Suprapubic skin (tissue), 4 donors: ENCODE measurements around the gene ZNF205. TPM values are rescaled to one million over a fixed set of nuclear protein-coding genes. Genes with fewer than 3 reads are reported as not detected.
"Not testable (repeated sequence)": the region's sequence is repeated elsewhere in the genome, so short reads cannot be mapped to it uniquely, and the experiment has no call there.

Experiments used
- DNase-seq, 2 donors: peaks; one replicate each; pipeline ENCODE4 v3.0.0-alpha.2; 2019; ENCODE audit warnings: low spot score in 2 of 2
- H3K27ac ChIP-seq: fragments of 200-600 bp; sonication (generic); one replicate; pipeline ENCODE4 v1.5.1; 2019
- H3K27me3 ChIP-seq: fragments of 200-600 bp; sonication (generic); one replicate; pipeline ENCODE4 v1.5.1; 2019
- H3K36me3 ChIP-seq: fragments of 200-600 bp; sonication (generic); one replicate; pipeline ENCODE4 v1.5.1; 2019
- H3K4me1 ChIP-seq: fragments of 200-600 bp; sonication (generic); one replicate; pipeline ENCODE4 v1.5.1; 2019
- H3K4me3 ChIP-seq: fragments of 200-600 bp; sonication (generic); one replicate; pipeline ENCODE4 v1.5.1; 2019; ENCODE audit warnings: mild to moderate bottlenecking
- H3K9me3 ChIP-seq: fragments of 200-600 bp; sonication (generic); one replicate; pipeline ENCODE4 v1.5.1; 2019
- CTCF ChIP-seq, 2 donors: fragments of 200-600 bp in 1 of 2; fragments of 450-650 bp in 1 of 2; sonication (generic) in 1 of 2; IDR thresholded peaks; one replicate each; pipeline ENCODE4 v1.5.1; 2016 to 2019; ENCODE audit warnings: antibody characterized with exemption in 2 of 2, mild to moderate bottlenecking in 1 of 2, moderate library complexity in 1 of 2
- EP300 ChIP-seq: sonication (generic); formaldehyde crosslinking; IDR thresholded peaks from one replicate; pipeline ENCODE4 v1.6.1; 2017; ENCODE audit warnings: antibody characterized with exemption
- POLR2A ChIP-seq, 2 donors: fragments of 450-650 bp; IDR thresholded peaks; one replicate each; pipeline ENCODE4 v1.6.1; 2017; ENCODE audit warnings: antibody characterized with exemption in 2 of 2, mild to moderate bottlenecking in 2 of 2, moderate library complexity in 2 of 2
- POLR2AphosphoS5 ChIP-seq, 3 donors: sonication (generic); formaldehyde crosslinking; IDR thresholded peaks; one replicate each; pipeline ENCODE4 v1.6.1; 2017; ENCODE audit warnings: antibody characterized with exemption in 3 of 3
- WGBS: methylation state at CpG from one replicate; pipeline ENCODE4 v1.1.5; 2018; 5-methylcytosine and 5-hydroxymethylcytosine counted together
- total RNA-seq, 4 donors: library from RNA; depleted of rRNA; stranded (reverse); fragments of >200 nt; gene quantifications; one replicate each; pipeline ENCODE4 v1.1.0, GENCODE V29; 2016

The ZNF205 gene
- total RNA-seq, 4 donors from 2014 or later: 18.3 to 22.5 (median 20.9) TPM

- no peaks in the 10 kb centered on the region for H3K27me3 ChIP-seq
- no peaks in the 10 kb centered on the region for H3K9me3 ChIP-seq
- WGBS: 42% methylated on average over 3 of the region's 4 CpGs
- TF ChIP-seq CTCF (IDR thresholded peaks at IDR 0.05): no peak
- no peak for TF ChIP-seq POLR2A (IDR thresholded peaks at IDR 0.05)
- TF ChIP-seq EP300: no peak
- no peak for TF ChIP-seq POLR2AphosphoS5 (IDR thresholded peaks at IDR 0.05)
- peaks cover 35% of the 10 kb centered on the region for H3K4me1 ChIP-seq
- no peak overlapping the region for H3K4me3 ChIP-seq
- no peak for DNase-seq
- H3K36me3 ChIP-seq: no peaks in the 10 kb centered on the region
- no peak overlapping the region for H3K27ac ChIP-seq
These were observed 43.9 kb upstream of the ZNF205 start for GRCh38 chr16:3068487-3068886.

DNA sequence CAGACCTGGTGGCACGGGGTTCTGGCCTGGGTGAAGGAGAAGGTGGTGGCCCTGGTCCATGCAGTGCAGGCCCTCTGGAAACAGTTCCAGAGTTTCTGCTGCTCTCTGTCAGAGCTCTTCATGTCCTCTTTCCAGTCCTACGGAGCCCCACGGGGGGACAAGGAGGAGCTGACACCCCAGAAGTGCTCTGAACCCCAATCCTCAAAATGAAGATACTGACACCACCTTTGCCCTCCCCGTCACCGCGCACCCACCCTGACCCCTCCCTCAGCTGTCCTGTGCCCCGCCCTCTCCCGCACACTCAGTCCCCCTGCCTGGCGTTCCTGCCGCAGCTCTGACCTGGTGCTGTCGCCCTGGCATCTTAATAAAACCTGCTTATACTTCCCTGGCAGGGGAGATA is 43.2 kb upstream of the ZNF205 start:
- 85% methylated on average over 10 of the region's 11 CpGs for WGBS
- not testable (repeated sequence) for H3K9me3 ChIP-seq, H3K27me3 ChIP-seq, H3K27ac ChIP-seq, H3K36me3 ChIP-seq, H3K4me3 ChIP-seq, DNase-seq
- peaks cover 35% of the 10 kb centered on the region for H3K4me1 ChIP-seq

- H3K27ac ChIP-seq: no peak overlapping the region
- TF ChIP-seq POLR2AphosphoS5 (IDR thresholded peaks at IDR 0.05) (no peak), EP300 (no peak), CTCF (IDR thresholded peaks at IDR 0.05) (no peak), POLR2A (IDR thresholded peaks at IDR 0.05) (no peak)
- no peak overlapping the region for H3K4me3 ChIP-seq
- H3K9me3 ChIP-seq: no peaks in the 10 kb centered on the region
- WGBS: 96% methylated on average over 8 of the region's 9 CpGs
- no peaks in the 10 kb centered on the region for H3K36me3 ChIP-seq
- H3K27me3 ChIP-seq: no peaks in the 10 kb centered on the region
- H3K4me1 ChIP-seq: peaks cover 24% of the 10 kb centered on the region
- DNase-seq: no peak
These were observed 41.7 kb upstream of the ZNF205 start for GRCh38 chr16:3070608-3071111.

DNA sequence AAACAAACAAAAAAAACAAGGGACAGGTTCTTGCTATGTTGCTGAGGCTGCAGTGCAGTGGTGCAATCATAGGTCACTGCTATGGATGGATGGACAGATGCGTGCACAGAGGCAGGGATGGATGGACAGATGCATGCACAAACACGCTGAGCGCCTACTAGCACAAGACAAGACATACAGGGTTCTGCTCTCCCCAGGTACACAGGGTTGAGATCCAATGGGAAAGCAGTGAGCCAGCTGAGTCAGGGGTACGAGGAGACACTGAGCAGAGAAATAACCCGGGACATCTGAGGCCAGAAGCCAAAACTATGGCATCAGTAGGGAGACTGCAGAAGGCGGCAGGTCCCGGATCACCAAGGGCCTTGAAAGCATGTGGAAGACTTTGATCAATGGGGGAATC is 40.7 kb upstream of the ZNF205 start:
- 82% methylated on average over 7 of the region's 7 CpGs for WGBS
- H3K27me3 ChIP-seq: no peaks in the 10 kb centered on the region
- TF ChIP-seq POLR2A (IDR thresholded peaks at IDR 0.05) (no peak), POLR2AphosphoS5 (IDR thresholded peaks at IDR 0.05) (no peak), EP300 (no peak), CTCF (IDR thresholded peaks at IDR 0.05) (no peak)
- no peak for DNase-seq
- H3K36me3 ChIP-seq: no peaks in the 10 kb centered on the region
- H3K9me3 ChIP-seq: no peaks in the 10 kb centered on the region
- H3K4me3 ChIP-seq: no peak overlapping the region
- no peak overlapping the region for H3K27ac ChIP-seq
- peaks cover 14% of the 10 kb centered on the region for H3K4me1 ChIP-seq

- not testable (repeated sequence) for H3K4me3 ChIP-seq, H3K9me3 ChIP-seq, H3K27me3 ChIP-seq, H3K27ac ChIP-seq, DNase-seq, H3K36me3 ChIP-seq
- H3K4me1 ChIP-seq: peaks cover 12% of the 10 kb centered on the region
- no CpG with 5 or more reads among the region's 4 CpGs for WGBS
These were observed 40.2 kb upstream of the ZNF205 start for GRCh38 chr16:3072148-3072547.

GRCh38 chr16:3072576-3073263 is 39.7 kb upstream of the ZNF205 start:
- H3K4me3 ChIP-seq, H3K36me3 ChIP-seq, H3K4me1 ChIP-seq, DNase-seq, H3K27ac ChIP-seq, H3K27me3 ChIP-seq, H3K9me3 ChIP-seq: not testable (repeated sequence)
- 85% methylated on average over 8 of the region's 18 CpGs for WGBS

GRCh38 chr16:3073448-3073847 is 38.9 kb upstream of the ZNF205 start:
- Histone ChIP-seq H3K27me3 (no peaks in the 10 kb centered on the region), H3K4me3 (no peak overlapping the region), H3K9me3 (no peaks in the 10 kb centered on the region), H3K4me1 (peaks cover 4% of the 10 kb centered on the region), H3K36me3 (no peaks in the 10 kb centered on the region), H3K27ac (no peak overlapping the region)
- no peak for TF ChIP-seq EP300
- no peak for TF ChIP-seq POLR2A (IDR thresholded peaks at IDR 0.05)
- TF ChIP-seq CTCF (IDR thresholded peaks at IDR 0.05): no peak
- no peak for TF ChIP-seq POLR2AphosphoS5 (IDR thresholded peaks at IDR 0.05)
- 94% methylated on average over 7 of the region's 7 CpGs for WGBS
- DNase-seq: no peak
